H1 (cell line): ENCODE results near the gene SPARC. TPM values are rescaled to one million over a fixed set of nuclear protein-coding genes. Genes with fewer than 3 reads are reported as not detected.

ENCODE experiments used
- CTCF ChIA-PET: fragments of 300-600 bp; sonication (Branson Sonifier 250); formaldehyde crosslinking; loops from one replicate; lab custom pipeline; 2021; ENCODE audit not compliant: partially characterized antibody; lab: Charles Lee
- POLR2A ChIA-PET: fragments of 300-600 bp; sonication (Branson Sonifier 250); formaldehyde crosslinking; loops from one replicate; lab custom pipeline; 2021; ENCODE audit warnings: inconsistent platforms; ENCODE audit not compliant: partially characterized antibody; lab: Charles Lee
- DNase-seq, 2 experiments: peaks; one replicate each; pipeline versions ENCODE4 v3.0.0 to v3.0.0-alpha.2; 2010 to 2022; ENCODE audit warnings: low spot score in 2 of 2, low read depth in 1 of 2, mixed read lengths in 1 of 2
- FAIRE-seq: peaks from 2 replicates; lab custom pipeline; 2011; peaks lifted over from hg19 to GRCh38; lab: Jason Lieb, UNC
- H2AFZ ChIP-seq: 2 replicates; pipeline ENCODE4 v1.8.1; 2012; ENCODE audit warnings: low read length, inconsistent platforms
- H2AK5ac ChIP-seq: 2 replicates; pipeline ENCODE4 v1.6.1; 2013; ENCODE audit warnings: low read depth, low read length
- H2BK120ac ChIP-seq: replicated peaks from 2 replicates; pipeline ENCODE3; 2013; ENCODE audit warnings: low read depth, low read length, inconsistent platforms
- H2BK12ac ChIP-seq: 2 replicates; pipeline ENCODE4 v1.6.1; 2013; ENCODE audit warnings: low read depth, low read length
- H2BK15ac ChIP-seq: 2 replicates; pipeline ENCODE4 v1.6.1; 2013; ENCODE audit warnings: low read length
- H2BK20ac ChIP-seq: 2 replicates; pipeline ENCODE4 v1.6.1; 2013; ENCODE audit warnings: low read length
- H2BK5ac ChIP-seq: 2 replicates; pipeline ENCODE4 v1.6.1; 2013; ENCODE audit warnings: low read depth, low read length
- H3K14ac ChIP-seq: 2 replicates; pipeline ENCODE4 v1.6.1; 2013; ENCODE audit warnings: inconsistent platforms; ENCODE audit not compliant: insufficient read length
- H3K18ac ChIP-seq: 2 replicates; pipeline ENCODE4 v1.6.1; 2013; ENCODE audit warnings: low read length; ENCODE audit errors: extremely low read depth
- H3K23ac ChIP-seq: 2 replicates; pipeline ENCODE4 v1.6.1; 2013; ENCODE audit warnings: inconsistent platforms; ENCODE audit not compliant: insufficient read length
- H3K23me2 ChIP-seq: 2 replicates; pipeline ENCODE4 v1.6.1; 2013; ENCODE audit warnings: low read depth, low read length
- H3K27ac ChIP-seq: 2 replicates; pipeline ENCODE4 v1.6.1; 2011; ENCODE audit warnings: low read depth, low read length, inconsistent platforms
- H3K27me3 ChIP-seq, 4 experiments: replicated peaks in 1 of 4; 1 replicate in 1 of 4; 2 replicates in 3 of 4; pipeline versions ENCODE4 v1.6.1 to v1.8.1; 2011 to 2013; ENCODE audit warnings: low read length in 3 of 4, mild to moderate bottlenecking in 3 of 4, inconsistent platforms in 2 of 4, mixed read lengths in 2 of 4, moderate library complexity in 1 of 4; ENCODE audit not compliant: control insufficient read depth in 3 of 4, insufficient read depth in 3 of 4; ENCODE audit errors: extremely low read depth in 1 of 4
- H3K36me3 ChIP-seq, 4 experiments: 2 replicates each; pipeline versions ENCODE4 v1.6.1 to v1.8.1; 2011 to 2013; ENCODE audit warnings: mild to moderate bottlenecking in 4 of 4, low read length in 3 of 4, moderate library complexity in 2 of 4, control low read depth in 1 of 4, inconsistent platforms in 1 of 4; ENCODE audit not compliant: insufficient read depth in 4 of 4, control insufficient read depth in 2 of 4
- H3K4ac ChIP-seq: replicated peaks from 2 replicates; pipeline ENCODE3; 2013; ENCODE audit warnings: low read length, low read depth, mixed read lengths, inconsistent platforms; ENCODE audit not compliant: insufficient read length
- H3K4me1 ChIP-seq, 4 experiments: replicated peaks in 1 of 4; 1 replicate in 1 of 4; 2 replicates in 3 of 4; pipeline versions ENCODE4 v1.6.1 to v1.8.1; 2011 to 2013; ENCODE audit warnings: low read length in 3 of 4, inconsistent platforms in 2 of 4, mixed read lengths in 1 of 4; ENCODE audit not compliant: insufficient read depth in 4 of 4, control insufficient read depth in 3 of 4
- H3K4me2 ChIP-seq, 2 experiments: 2 replicates each; pipeline versions ENCODE4 v1.6.1 to v1.8.1; 2011 to 2013; ENCODE audit warnings: low read depth in 2 of 2, low read length in 2 of 2, control low read depth in 1 of 2, inconsistent platforms in 1 of 2, mild to moderate bottlenecking in 1 of 2; ENCODE audit not compliant: insufficient read depth in 1 of 2
- H3K4me3 ChIP-seq, 4 experiments: fragments of 200-600, 300-600 bp in 1 of 4; sonication (generic), shearing (Covaris generic), sonication (Bioruptor Twin) in 1 of 4; 2 replicates each; pipeline versions ENCODE4 v1.5.1 to v1.8.1; 2011 to 2016; ENCODE audit warnings: low read length in 4 of 4, low read depth in 3 of 4, control low read depth in 2 of 4, inconsistent platforms in 2 of 4, mild to moderate bottlenecking in 2 of 4, mixed read lengths in 1 of 4, moderate library complexity in 1 of 4; ENCODE audit not compliant: insufficient read depth in 2 of 4; ENCODE audit errors: extremely low read depth in 1 of 4
- H3K56ac ChIP-seq: replicated peaks from 2 replicates; pipeline ENCODE3; 2013; ENCODE audit warnings: low read depth, mild to moderate bottlenecking, mixed read lengths, low read length, inconsistent platforms; ENCODE audit not compliant: insufficient read length
- H3K79me1 ChIP-seq: 2 replicates; pipeline ENCODE4 v1.6.1; 2013; ENCODE audit warnings: low read depth, low read length, control low read depth
- H3K79me2 ChIP-seq, 2 experiments: 2 replicates each; pipeline versions ENCODE4 v1.6.1 to v1.8.1; 2012 to 2013; ENCODE audit warnings: low read length in 2 of 2, mild to moderate bottlenecking in 2 of 2, inconsistent platforms in 1 of 2; ENCODE audit not compliant: insufficient read depth in 2 of 2, control insufficient read depth in 1 of 2
- H3K9ac ChIP-seq, 4 experiments: replicated peaks in 1 of 4; 1 replicate in 1 of 4; 2 replicates in 3 of 4; pipeline versions ENCODE4 v1.6.1 to v1.8.1; 2011 to 2013; ENCODE audit warnings: low read depth in 3 of 4, low read length in 3 of 4, control low read depth in 2 of 4, mild to moderate bottlenecking in 2 of 4, moderate library complexity in 2 of 4, inconsistent platforms in 1 of 4; ENCODE audit errors: extremely low read depth in 1 of 4
- H3K9me3 ChIP-seq, 2 experiments: 2 replicates each; pipeline versions ENCODE4 v1.6.1 to v1.8.1; 2012 to 2013; ENCODE audit warnings: mild to moderate bottlenecking in 2 of 2, moderate library complexity in 2 of 2, control low read depth in 1 of 2, inconsistent platforms in 1 of 2, low read depth in 1 of 2, low read length in 1 of 2, mixed read lengths in 1 of 2; ENCODE audit not compliant: insufficient read depth in 2 of 2
- H4K20me1 ChIP-seq, 2 experiments: replicated peaks in 1 of 2; 2 replicates each; pipeline versions ENCODE3 to v1.8.1; 2011 to 2013; ENCODE audit warnings: inconsistent platforms in 2 of 2, low read length in 2 of 2, mild to moderate bottlenecking in 1 of 2; ENCODE audit not compliant: insufficient read depth in 2 of 2, control insufficient read depth in 1 of 2
- H4K5ac ChIP-seq: 2 replicates; pipeline ENCODE4 v1.6.1; 2013; ENCODE audit warnings: low read length, low read depth, mixed read lengths, inconsistent platforms; ENCODE audit not compliant: insufficient read length
- H4K8ac ChIP-seq: 2 replicates; pipeline ENCODE4 v1.8.0; 2013; ENCODE audit warnings: mild to moderate bottlenecking, moderate library complexity, low read length, inconsistent platforms; ENCODE audit not compliant: insufficient read depth; ENCODE audit errors: extremely low read depth
- H4K91ac ChIP-seq: replicated peaks from 2 replicates; pipeline ENCODE3; 2013; ENCODE audit warnings: low read length, mixed read lengths, inconsistent platforms; ENCODE audit not compliant: insufficient read length
- ASH2L ChIP-seq: fragments of 200-600, 300-600 bp; sonication (generic); IDR thresholded peaks from one replicate; pipeline ENCODE4 v1.7.1; 2017; ENCODE audit warnings: low read length
- BCL11A ChIP-seq, 2 experiments: IDR thresholded peaks; one replicate each; pipeline ENCODE4 v1.6.1; 2011; ENCODE audit warnings: low read depth in 2 of 2, low read length in 2 of 2, mild to moderate bottlenecking in 2 of 2
- WGBS, 2 experiments: shearing (Covaris generic) in 1 of 2; methylation state at CpG; one replicate each; pipeline versions ENCODE4 v1.1.6 to v1.1.7; 2013 to 2015; ENCODE audit warnings: low lambda C conversion rate in 2 of 2, mixed read lengths in 2 of 2, inconsistent platforms in 1 of 2, low coverage in 1 of 2, missing lambda C conversion rate in 1 of 2; ENCODE audit not compliant: insufficient replicate concordance in 2 of 2, insufficient coverage in 1 of 2, insufficient read length in 1 of 2; ENCODE audit errors: extremely low coverage in 1 of 2, missing lambda C conversion rate in 1 of 2; 5-methylcytosine and 5-hydroxymethylcytosine counted together
- polyA plus RNA-seq, 7 experiments: library from polyadenylated mRNA; depleted of rRNA in 3 of 7; stranded (reverse) in 5 of 7; unstranded in 2 of 7; fragments of >200 nt in 5 of 7; fragments of 200-250 nt in 2 of 7; gene quantifications; 1 replicate in 5 of 7; 2 replicates in 1 of 7; 4 replicates in 1 of 7; pipeline versions ENCODE4 v1.2.1 to v1.2.3, GENCODE V29; 2011 to 2013; ENCODE audit warnings: missing spikeins in 2 of 7, mixed read lengths in 2 of 7
- total RNA-seq: library from RNA; stranded (reverse); fragmentation: NEBNext Ultra II Directional; extraction: Animal tissue kit (Norgen Biotek cat#: 25700); gene quantifications from 2 replicates; pipeline ENCODE4 v1.2.1, GENCODE V29; 2021

SPARC gene
- total and polyA plus RNA-seq, 2 of the 8 experiments (the other 6 are each of a cell fraction or from before 2014, with no cell fraction given) = 375 to 438 TPM

GRCh38 chr5:151667083-151667482 lies 19.6 kb downstream of the SPARC start:
- no peak overlapping the region for H3K27ac ChIP-seq

More at GRCh38 chr5:151667083-151667482, 19.6 kb downstream of the SPARC start:
- no peaks in the 10 kb centered on the region for H3K9me3 ChIP-seq
- CTCF ChIA-PET = interaction anchor here (1.2 to 43.0 kb wide), 7 partner anchors 9 to 144 kb away, joined by 3 to 991 read pairs (median 6); partner anchors contain the start of gene ATOX1
- H3K56ac ChIP-seq = no peak overlapping the region
- H2BK15ac ChIP-seq = no peak overlapping the region
- H3K9ac ChIP-seq = no peak overlapping the region
- no peak overlapping the region for H3K4ac ChIP-seq
- no peak for DNase-seq
- no peak overlapping the region for H2AK5ac ChIP-seq
- no peak overlapping the region for H2BK120ac ChIP-seq
- no peaks in the 10 kb centered on the region for H3K27me3 ChIP-seq
- no peak overlapping the region for H4K8ac ChIP-seq
- H3K23ac ChIP-seq = no peak overlapping the region
- no peaks in the 10 kb centered on the region for H3K79me2 ChIP-seq
- H3K14ac ChIP-seq = no peak overlapping the region
- peaks cover 0 to 2% of the 10 kb centered on the region in 2 experiments for H4K20me1 ChIP-seq
- FAIRE-seq = no peak
- peaks cover 18 to 81% (median 61%) of the 10 kb centered on the region in 4 experiments for H3K36me3 ChIP-seq
- no peak overlapping the region for H3K4me2 ChIP-seq
- H2BK5ac ChIP-seq = no peak overlapping the region
- POLR2A ChIA-PET = interaction anchor here (0.9 kb wide), 1 partner anchor 45 kb away, joined by 3 read pairs; no protein-coding TSS in a partner anchor
- H2BK12ac ChIP-seq = no peak overlapping the region
- no peaks in the 10 kb centered on the region for H3K4me1 ChIP-seq
- no peak for TF ChIP-seq BCL11A (IDR thresholded peaks at IDR 0.05; ENCODE audit: low read depth in 2 of 2, low read length in 2 of 2)
- TF ChIP-seq ASH2L = no peak
- no peaks in the 10 kb centered on the region for H3K23me2 ChIP-seq
- no peak overlapping the region for H2AFZ ChIP-seq
- H3K18ac ChIP-seq = no peak overlapping the region
- H2BK20ac ChIP-seq = no peak overlapping the region
- 90% methylated on average over 7 of the region's 7 CpGs; no CpG with 5 or more reads in 1 of the 2 experiments for WGBS, 2 experiments
- no peak overlapping the region for H4K91ac ChIP-seq
- no peak overlapping the region for H4K5ac ChIP-seq
- no peak overlapping the region for H3K4me3 ChIP-seq
- no peaks in the 10 kb centered on the region for H3K79me1 ChIP-seq
